ENCODE results near the gene EXOC3L1. TPM values are rescaled to one million over a fixed set of nuclear protein-coding genes. Genes with fewer than 3 reads are reported as not detected.

The EXOC3L1 gene
- total RNA-seq, 1 donor from 2014 or later = 0.45 TPM

GRCh38 chr16:67170168-67170948 lies 19.6 kb downstream of the EXOC3L1 start, which contains the start of gene NOL3:
Gene NOL3 (plus strand): TSS chr16:67170538.
- Mint-ChIP-seq H3K9me3 (ENCODE audit: unreplicated experiment) (no peaks in the 10 kb centered on the region), H3K27me3 (ENCODE audit: low read depth, unreplicated experiment) (peaks cover 40% of the 10 kb centered on the region), H3K4me1 (ENCODE audit: low read depth, unreplicated experiment) (peaks cover 23% of the 10 kb centered on the region), H3K36me3 (ENCODE audit: low read depth, unreplicated experiment) (peaks cover 7% of the 10 kb centered on the region), H3K4me3 (ENCODE audit: unreplicated experiment) (peak within 1 kb of the TSS; percentile 81), H3K27ac (ENCODE audit: unreplicated experiment) (peak within 1 kb of the TSS; percentile 95)
- H4K20me1 ChIP-seq (ENCODE audit: insufficient read depth, low read length) = peaks cover 10% of the 10 kb centered on the region
- H3K4me2 ChIP-seq (ENCODE audit: low read length) = peak within 1 kb of the TSS; percentile 87
- FAIRE-seq (no peak), DNase-seq (ENCODE audit: low read depth) (peak; percentile 66)
- no peaks in the 10 kb centered on the region for H3K36me3 ChIP-seq (ENCODE audit: insufficient read depth, low read length)
- H2AFZ ChIP-seq (ENCODE audit: low read depth, low read length) = peak within 1 kb of the TSS; percentile 74
- no peaks in the 10 kb centered on the region for H3K9me3 ChIP-seq (ENCODE audit: insufficient read depth, low read depth, low read length)
- peaks cover 32% of the 10 kb centered on the region for H3K27me3 ChIP-seq (ENCODE audit: insufficient read depth, low read length)
- H3K79me2 ChIP-seq (ENCODE audit: insufficient read depth, low read length) = no peaks in the 10 kb centered on the region
- peaks cover 31% of the 10 kb centered on the region for H3K4me1 ChIP-seq (ENCODE audit: insufficient read depth, low read length)
- H3K27ac ChIP-seq (ENCODE audit: low read depth, low read length) = peak within 1 kb of the TSS; percentile 29
- peak within 1 kb of the TSS; percentile 58 for H3K4me3 ChIP-seq (ENCODE audit: insufficient read depth, low read depth, low read length)
- TF ChIP-seq CTCF (IDR thresholded peaks at IDR 0.05; ENCODE audit: insufficient read depth, low read depth, low read length) = no peak
- no peak for TF ChIP-seq EZH2 (IDR thresholded peaks at IDR 0.05; ENCODE audit: insufficient read depth, low read length)
- peak within 1 kb of the TSS; percentile 70 for H3K9ac ChIP-seq (ENCODE audit: low read length)

- Histone ChIP-seq H2AFZ (ENCODE audit: low read depth, low read length) (peak overlapping the region; percentile 74), H3K27me3 (ENCODE audit: insufficient read depth, low read length) (peaks cover 38% of the 10 kb centered on the region), H3K9ac (ENCODE audit: low read length) (peak overlapping the region; percentile 68), H3K9me3 (ENCODE audit: insufficient read depth, low read depth, low read length) (no peaks in the 10 kb centered on the region), H3K4me1 (ENCODE audit: insufficient read depth, low read length) (peaks cover 29% of the 10 kb centered on the region), H3K79me2 (ENCODE audit: insufficient read depth, low read length) (no peaks in the 10 kb centered on the region), H3K27ac (ENCODE audit: low read depth, low read length) (peak overlapping the region; percentile 29), H3K36me3 (ENCODE audit: insufficient read depth, low read length) (no peaks in the 10 kb centered on the region), H3K4me3 (ENCODE audit: insufficient read depth, low read depth, low read length) (peak overlapping the region; percentile 58), H4K20me1 (ENCODE audit: insufficient read depth, low read length) (peaks cover 10% of the 10 kb centered on the region), H3K4me2 (ENCODE audit: low read length) (peak overlapping the region; percentile 87)
- H3K27me3 Mint-ChIP-seq (ENCODE audit: low read depth, unreplicated experiment) = peaks cover 45% of the 10 kb centered on the region
- H3K27ac Mint-ChIP-seq (ENCODE audit: unreplicated experiment) = peak overlapping the region; percentile 95
- TF ChIP-seq EZH2 (IDR thresholded peaks at IDR 0.05; ENCODE audit: insufficient read depth, low read length) (no peak), CTCF (IDR thresholded peaks at IDR 0.05; ENCODE audit: insufficient read depth, low read depth, low read length) (peak; percentile 55)
- no peaks in the 10 kb centered on the region for H3K9me3 Mint-ChIP-seq (ENCODE audit: unreplicated experiment)
- FAIRE-seq (no peak), DNase-seq (ENCODE audit: low read depth) (no peak)
- peaks cover 7% of the 10 kb centered on the region for H3K36me3 Mint-ChIP-seq (ENCODE audit: low read depth, unreplicated experiment)
- H3K4me3 Mint-ChIP-seq (ENCODE audit: unreplicated experiment) = peak overlapping the region; percentile 77
- peaks cover 23% of the 10 kb centered on the region for H3K4me1 Mint-ChIP-seq (ENCODE audit: low read depth, unreplicated experiment)
These were observed 20.2 kb downstream of the EXOC3L1 start for GRCh38 chr16:67169642-67170167.

Data from astrocyte (in vitro differentiated cells and primary cell).